NCI-H510A (cell line): Measurements from ENCODE around the gene KRT17.
"Not testable (repeated sequence)": the region's sequence is repeated elsewhere in the genome, so short reads cannot be mapped to it uniquely, and the experiment has no call there.

Source experiments
- DNase-seq: peaks from one replicate; lab custom pipeline; 2025; lab: John Stamatoyannopoulos, UW

Gene KRT17

GRCh38 chr17:41594363-41594915 lies 29.9 kb downstream of the KRT17 start:
- DNase-seq = no peak

- DNase-seq = no peak
These were observed 30.9 kb downstream of the KRT17 start for GRCh38 chr17:41593306-41593981.

- DNase-seq = no peak
These were observed 31.6 kb downstream of the KRT17 start for GRCh38 chr17:41592601-41593305.

GRCh38 chr17:41589301-41589700 lies 35.1 kb downstream of the KRT17 start:
- DNase-seq = no peak

- DNase-seq = no peak
These were observed 36.1 kb downstream of the KRT17 start for GRCh38 chr17:41588126-41588810.

DNA sequence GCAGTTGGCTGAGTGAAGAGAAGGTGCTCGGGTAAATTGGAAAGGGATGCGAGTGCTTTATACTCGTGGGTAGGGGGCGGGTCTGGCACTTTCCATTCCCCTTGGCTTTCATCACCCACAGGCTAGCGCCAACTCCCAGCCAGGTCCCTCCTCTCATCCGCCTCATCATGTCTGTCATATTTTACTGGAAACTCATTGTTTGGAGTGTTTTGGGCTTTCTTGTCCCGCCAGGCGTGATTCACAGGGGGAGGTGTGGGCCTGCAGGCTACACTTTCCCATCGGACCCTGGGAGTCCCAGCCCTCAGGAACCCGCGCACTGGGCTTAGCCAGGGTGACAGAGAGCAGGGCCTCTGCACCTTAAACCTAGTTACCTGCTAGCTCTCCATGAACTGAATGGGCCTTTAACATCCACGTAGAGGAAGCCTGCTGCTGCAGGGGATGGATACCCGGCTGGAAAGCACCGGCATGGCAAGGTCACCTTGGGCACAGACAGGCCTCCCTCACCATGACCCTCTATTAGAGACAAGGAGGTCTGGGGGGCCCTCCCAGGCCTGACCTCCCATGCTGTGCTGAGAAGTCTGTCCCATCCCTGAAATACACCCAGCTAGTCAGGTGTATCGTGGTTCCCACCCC lies 37.4 kb downstream of the KRT17 start, which contains the start of gene KRT14:
Gene KRT14, minus strand, starts transcription at position 33 of the 633 bp plus-strand sequence. CDS start 61 bp downstream, outside the sequence.
- no peak for DNase-seq

DNA sequence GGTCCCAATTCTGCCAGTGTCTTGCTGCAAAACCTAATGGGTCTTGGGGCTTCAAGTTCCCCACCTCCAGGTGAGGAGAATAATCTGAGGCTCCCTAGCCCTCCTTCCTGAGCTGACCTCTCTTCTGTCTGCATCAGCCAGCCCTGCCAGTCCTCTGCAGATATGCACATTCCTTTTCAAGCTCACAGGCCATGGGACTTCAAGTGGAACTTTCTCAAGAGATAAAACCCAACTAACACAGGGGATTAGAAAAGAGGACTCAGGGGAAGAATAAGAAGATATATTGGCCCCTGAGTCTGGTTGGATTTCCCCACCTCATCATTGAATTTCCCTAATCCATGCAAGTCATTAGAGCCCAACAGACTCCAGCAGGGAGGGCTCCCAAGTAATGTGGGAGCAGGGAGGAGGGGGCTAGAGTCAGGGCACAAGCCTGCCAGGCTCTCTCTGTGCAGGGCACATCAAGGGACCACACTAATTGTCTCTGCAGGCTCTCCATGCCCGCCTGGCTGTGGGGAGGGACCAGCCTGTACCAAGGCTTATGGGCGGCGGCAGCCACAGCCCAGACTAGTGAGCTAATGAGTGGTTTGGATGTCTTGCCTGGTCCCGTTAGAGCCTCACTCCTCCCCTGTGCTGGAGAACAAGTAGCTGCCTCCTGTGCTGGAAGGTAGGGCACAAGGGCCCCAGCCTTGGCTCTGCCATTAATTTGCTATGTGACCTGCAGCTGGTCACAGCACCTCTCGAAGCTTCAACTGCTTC lies 38.9 kb downstream of the KRT17 start:
- no peak for DNase-seq

DNA sequence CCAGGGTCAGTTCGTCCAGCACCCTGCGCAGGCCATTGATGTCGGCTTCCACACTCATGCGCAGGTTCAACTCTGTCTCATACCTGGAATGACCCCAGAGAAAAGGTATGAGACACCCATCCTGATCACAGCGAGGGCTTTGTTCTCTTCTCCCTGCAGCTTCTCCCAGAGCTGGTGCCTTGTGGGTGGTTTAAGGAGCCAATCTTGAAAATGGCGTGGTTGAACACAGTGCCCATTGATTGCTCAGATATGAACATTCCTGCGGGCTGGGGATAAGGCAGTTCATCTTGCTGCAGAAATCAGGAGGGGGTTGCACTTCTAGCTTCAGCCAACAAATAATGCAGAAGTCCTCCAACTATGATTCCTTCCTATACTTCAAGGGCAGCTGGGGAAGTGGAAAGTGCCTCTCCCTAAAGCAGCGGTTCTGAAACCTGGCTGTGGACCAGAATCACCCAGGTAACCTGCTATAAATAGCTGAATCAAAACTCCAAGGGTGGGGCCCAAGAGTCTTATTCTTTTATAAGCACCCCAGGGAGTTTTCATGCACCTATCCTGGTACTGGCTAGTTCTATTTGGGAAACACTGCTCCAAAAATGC lies 39.9 kb downstream of the KRT17 start:
- DNase-seq = not testable (repeated sequence)

DNA sequence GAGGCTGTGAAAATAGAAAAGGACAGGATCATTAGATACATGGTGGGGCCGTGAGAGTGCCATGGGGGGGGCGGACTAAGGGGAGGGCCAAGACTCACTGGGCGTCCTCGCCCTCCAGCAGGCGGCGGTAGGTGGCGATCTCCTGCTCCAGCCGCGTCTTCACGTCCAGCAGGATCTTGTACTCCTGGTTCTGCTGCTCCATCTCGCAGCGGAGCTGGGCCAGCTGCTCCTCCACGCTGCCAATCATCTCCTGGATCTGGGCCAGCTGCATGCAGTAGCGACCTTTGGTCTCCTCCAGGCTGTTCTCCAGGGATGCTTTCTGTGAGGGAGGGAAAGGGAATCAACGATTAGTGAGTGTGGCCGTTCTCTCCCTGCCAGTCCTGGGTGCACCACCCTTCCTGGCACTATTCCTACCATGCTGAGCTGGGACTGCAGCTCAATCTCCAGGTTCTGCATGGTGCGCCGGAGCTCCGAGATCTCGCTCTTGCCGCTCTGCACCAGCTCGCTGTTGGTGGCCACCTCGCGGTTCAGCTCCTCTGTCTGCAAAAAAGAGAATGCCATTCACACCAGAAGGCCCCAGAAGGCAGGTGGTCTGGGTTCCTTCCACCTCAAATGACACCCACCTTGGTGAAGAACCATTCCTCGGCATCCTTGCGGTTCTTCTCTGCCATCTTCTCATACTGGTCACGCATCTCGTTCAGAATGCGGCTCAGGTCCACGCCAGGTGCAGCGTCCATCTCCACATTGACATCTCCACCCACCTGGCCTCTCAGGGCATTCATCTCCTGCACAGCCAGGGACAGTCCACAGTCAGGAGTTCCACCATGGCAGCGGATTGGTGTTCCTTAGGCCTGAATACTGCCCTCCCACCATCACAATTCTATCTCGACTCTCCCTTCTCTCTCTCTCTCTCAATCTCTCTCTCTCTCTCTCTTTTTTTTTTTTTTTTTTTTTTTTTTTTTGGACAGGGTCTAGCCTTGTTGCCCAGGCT lies 40.9 kb downstream of the KRT17 start:
- no peak for DNase-seq

GRCh38 chr17:41582061-41582968 lies 42.1 kb downstream of the KRT17 start:
- DNase-seq = not testable (repeated sequence)

DNA sequence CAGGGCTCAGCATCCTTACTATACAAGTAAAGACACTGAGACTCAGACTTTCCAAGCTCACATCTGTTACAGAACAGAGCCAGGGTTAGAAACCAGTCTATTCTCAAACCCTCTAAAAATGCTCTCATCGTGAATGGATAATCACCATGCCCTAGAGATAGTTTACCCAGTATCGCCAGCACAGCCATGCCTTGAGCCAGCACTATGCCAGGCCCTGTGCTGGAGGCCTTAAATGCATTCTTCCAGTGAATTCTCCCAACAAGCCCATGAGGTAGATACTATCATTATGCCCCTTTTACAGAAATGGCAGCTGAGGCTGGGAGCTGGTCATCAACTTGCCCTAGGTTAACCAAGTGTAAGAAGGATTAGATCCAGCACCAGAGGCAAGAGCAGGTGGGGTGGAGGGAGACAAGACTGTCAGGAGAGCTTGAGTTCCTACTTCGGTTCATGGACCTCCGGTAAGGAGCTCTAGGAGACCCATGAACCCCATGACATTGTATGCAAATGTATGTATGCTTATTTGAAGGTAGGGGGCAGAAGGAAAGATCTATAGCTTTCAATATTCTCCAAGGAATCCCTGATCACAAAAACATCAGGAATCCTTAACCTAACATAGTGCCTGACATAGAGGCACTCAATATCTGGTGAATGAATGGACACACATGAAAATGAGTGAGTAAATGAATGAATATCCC lies 42.9 kb downstream of the KRT17 start:
- no peak for DNase-seq

DNA sequence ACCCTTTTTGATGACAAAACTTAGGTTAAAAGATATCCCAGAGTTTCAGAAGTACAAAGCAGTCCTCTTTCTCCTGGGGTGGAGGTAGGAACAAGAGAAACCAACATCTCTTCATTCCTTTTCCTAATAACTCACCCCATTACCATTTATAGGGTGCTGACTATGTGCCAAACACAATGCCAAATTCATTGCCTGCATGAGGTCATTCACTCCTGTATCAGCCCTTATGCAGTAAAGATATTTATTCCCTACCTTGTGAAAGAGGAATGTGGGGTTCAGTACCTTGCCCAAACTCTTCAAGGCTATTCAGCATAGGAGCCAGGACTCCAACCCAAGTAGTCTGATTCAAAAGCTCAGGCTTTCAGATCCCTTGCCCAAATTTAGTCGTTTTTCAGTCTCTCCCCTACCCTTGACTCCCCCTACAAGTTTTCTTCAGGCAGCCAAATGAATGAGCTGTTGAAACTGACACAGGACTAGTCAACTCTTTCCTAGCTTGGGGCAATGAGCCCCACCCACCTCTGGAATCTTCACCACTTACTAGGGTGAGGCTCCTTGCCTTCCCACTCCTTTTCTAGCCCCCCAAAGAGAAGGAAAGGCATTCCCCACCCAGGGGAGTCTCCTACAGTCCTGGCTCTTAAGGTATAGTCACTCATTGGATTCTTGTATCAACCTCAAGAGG lies 43.5 kb downstream of the KRT17 start:
- DNase-seq = no peak

GRCh38 chr17:41580244-41580575 lies 44.2 kb downstream of the KRT17 start:
- DNase-seq = no peak

DNA sequence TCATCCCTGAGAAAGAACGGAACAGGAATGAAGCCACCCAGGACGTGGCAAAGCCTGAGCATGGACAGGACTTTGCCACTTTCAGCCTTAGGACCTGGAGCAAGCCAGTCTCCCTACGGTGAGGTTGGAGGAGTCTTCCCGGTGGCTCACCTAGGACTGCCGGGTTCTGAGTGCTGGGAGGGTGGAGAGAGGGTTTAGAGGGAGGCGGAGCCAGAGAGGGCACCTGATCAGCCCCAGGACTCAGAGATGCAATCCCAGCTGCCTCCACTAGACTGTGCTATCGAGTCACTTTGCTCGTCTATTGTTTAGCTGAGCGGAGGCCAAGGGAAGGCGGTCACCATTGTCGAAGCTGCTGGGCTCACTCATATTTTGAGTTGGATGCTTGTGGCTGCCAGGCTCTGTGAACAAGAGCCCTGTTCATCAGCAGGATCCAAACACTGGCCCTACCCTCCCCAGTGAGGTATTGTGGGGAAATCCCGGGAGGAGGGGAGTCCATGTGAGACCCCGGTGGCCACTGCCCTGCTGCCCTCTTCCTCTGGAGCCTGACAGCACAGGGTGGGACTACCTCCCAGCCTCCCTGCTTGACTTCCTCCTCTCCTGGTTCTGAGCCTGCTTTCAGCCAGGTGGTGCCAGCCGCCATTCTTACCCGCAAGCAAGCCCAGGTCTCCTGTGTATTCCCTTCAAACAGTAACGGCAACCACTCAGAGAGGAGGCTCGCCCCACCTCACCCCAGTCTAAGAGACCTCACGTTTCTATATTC lies 44.7 kb downstream of the KRT17 start:
- peak; percentile 41 for DNase-seq

GRCh38 chr17:41578971-41579370 lies 45.4 kb downstream of the KRT17 start:
- no peak for DNase-seq

DNA sequence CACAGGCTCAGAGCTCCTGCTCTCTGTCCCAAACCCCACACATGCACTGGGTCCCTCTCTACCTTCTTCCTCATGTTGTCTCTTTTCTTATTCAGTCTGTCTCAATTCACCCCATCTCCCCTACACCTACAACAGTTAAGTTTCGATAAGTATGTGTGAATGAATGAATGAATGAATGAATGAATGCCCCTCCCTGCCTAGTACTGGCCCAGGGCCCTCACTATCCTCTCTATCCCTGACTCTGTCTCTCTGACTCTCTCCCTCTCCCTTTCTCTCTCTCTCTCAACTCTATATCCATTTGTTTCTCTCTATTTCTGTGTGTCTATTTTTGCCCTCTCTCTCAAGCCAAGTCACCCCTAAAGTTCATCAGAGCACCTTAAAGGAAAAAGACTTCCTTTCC lies 45.8 kb downstream of the KRT17 start:
- DNase-seq = no peak

DNA sequence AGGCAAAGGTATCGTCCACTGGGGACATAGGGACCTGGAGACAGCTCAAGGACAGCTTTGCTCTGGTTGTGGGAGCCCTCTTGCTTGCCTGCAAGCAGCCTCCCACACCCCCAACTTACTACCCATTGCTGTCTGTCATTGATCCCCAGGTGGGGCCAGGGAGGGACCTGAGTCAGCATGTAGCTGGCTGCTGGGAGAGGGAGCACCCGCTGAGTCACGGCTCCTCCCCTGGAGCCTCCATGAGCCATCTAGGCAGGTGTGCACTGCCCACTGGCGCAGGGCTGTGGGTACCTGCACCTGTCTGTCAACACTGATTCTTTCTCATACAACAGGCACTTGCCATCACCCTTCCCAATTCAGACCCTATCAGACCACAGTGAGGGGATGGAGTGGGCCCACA lies 47.6 kb downstream of the KRT17 start:
- not testable (repeated sequence) for DNase-seq
